Skeletal muscle cell (primary cell): ENCODE results near the gene DVL2.

Source experiments
- DNase-seq: peaks from one replicate; pipeline ENCODE4 v3.0.0-alpha.2; 2010; ENCODE audit warnings: low read depth
- H3K4me3 ChIP-seq: 2 replicates; pipeline ENCODE4 v1.5.1; 2011; ENCODE audit warnings: low read depth, mild to moderate bottlenecking, control low read depth, low read length, moderate library complexity

The DVL2 gene

DNA sequence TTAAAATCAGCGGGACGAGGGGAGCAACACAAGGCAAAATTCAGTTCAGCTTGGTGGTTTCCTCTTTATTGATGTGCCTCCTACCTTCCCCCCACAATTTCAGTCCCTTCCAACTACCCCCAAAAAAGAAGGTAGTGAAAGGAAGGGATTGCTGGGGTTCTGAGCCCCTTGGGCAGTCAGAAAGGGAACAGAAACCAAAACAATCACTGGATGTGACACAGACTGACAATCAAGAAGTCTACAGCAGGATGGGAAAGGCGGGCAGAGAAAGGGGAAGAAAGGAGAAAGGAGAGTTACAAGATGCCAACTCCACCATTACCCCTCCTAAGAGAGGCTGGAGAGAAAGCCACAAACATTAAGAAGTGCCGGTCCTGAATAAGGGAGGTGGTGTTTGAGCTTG, 6.1 kb upstream of the DVL2 start:
- no peak for DNase-seq
- peak overlapping the region; percentile 91 for H3K4me3 ChIP-seq

DNA sequence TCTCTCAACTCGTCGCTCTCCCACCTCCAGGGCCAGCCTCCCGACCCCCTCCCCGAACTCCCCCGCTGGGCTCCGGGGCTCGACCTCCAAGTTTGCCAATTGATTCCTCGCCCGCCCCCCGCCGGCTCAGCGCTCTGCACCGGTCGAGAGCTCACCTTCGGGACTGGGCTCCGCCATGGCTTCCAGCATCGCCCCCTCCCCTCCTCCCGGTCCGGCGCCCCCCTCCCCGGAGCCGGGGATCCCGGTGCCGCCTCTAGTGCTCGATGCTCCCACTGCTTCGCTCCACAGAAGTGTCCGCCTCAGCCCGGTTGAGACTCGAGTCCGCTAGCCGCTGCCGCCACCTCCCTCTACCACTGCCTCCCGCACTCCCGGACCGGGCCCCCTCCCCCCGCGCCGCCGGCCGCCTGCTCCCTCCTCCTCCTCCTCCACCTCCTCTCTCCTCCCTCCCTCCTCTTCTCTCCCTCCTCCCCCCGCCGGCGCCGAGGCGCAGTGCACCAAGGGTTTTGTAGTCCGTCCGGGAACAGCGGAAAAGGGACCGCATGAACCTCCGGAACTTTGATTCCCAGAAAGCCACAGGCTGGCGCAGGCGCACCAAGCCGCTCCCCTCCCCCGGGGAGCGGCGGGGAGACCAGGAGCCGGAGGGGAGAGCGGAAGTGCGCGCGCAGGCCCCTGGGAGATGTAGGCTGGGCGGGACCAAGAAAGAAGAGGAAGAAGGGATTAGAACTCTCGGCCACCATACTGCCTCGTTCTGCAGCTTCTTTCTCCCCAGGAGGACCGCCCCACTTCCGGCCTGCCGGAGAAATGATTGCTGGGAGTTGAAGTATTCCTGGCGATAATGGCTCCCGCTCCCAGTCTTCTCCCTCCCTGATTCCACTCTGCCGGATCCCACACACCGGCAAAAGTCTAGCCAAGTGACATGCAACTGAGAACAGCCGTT, 5.0 kb upstream of the DVL2 start, which contains the start of gene PHF23:
TSS of gene PHF23 (minus strand) at position 367 of the 937 bp plus-strand sequence. CDS start at position 189, 178 bp downstream.
- H3K4me3 ChIP-seq = peak within 1 kb of the TSS; percentile 98
- peak; percentile 97 for DNase-seq

DNA sequence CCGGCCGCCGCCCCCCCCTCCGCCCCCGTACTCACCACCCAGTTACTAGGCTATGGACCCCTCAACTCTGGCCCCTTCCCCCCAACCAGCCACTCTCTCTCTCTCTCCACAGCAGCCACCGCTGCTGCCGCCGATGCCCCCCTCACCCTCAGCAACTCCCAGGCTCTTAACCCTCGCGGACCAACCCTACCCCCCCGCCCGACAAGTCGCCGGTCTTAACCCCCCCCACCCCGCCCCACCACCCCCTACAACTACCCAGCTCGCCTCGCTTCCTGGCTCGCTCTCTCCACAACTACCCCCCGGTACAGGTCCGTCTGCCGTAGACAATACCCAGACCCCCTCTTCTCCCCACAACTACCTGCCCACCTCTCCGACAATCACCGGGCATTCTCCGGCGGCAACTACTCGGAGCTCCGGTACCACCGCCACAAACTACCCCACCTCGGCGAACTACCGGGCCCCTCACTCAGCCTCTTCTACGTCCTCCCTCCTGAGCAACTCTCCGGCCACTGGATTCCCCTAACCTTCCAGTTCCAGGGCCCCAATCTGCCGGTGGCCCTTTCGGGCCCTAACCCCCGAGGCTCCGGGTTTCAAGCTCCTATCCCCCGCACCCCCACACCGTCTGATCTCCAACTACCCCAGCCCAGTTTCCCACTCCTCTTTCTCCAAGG, 4.2 kb upstream of the DVL2 start:
- peak overlapping the region; percentile 98 for H3K4me3 ChIP-seq
- no peak for DNase-seq

DNA sequence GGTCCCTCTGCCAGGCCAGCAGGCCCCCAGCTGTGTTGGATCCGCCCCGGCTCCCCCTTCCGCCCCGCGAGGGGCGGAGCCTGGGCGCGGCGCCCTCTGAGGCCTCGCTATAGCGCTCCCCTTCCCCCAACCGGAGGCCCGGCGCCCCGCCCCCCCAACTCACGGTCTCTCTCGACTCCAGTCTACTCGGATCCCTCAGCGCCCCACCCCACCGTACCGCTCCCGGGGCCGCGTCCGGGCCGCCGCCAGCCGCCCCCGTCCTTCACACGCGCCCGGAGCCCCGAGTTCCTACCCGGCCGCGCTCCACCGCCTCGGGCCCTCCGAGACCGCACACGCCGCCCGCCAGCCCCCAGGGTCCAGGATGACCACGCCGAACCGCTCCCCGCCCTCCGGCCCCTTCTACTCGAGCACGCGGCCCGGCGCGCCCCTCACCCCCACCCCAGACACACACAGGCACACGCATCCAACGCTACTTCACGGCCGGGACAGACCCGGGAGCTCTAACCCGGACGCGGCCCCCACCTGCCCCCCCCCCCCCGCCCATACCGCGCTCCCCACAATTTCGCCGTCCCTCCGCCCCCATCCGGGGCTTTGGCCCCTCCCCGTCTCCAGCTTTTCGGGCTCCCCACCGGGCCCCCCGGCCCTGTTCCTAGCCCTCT, 3.6 kb upstream of the DVL2 start:
- DNase-seq = no peak
- peak overlapping the region; percentile 98 for H3K4me3 ChIP-seq

GRCh38 chr17:7237266-7237760, 3.0 kb upstream of the DVL2 start:
- no peak for DNase-seq
- peak overlapping the region; percentile 98 for H3K4me3 ChIP-seq

DNA sequence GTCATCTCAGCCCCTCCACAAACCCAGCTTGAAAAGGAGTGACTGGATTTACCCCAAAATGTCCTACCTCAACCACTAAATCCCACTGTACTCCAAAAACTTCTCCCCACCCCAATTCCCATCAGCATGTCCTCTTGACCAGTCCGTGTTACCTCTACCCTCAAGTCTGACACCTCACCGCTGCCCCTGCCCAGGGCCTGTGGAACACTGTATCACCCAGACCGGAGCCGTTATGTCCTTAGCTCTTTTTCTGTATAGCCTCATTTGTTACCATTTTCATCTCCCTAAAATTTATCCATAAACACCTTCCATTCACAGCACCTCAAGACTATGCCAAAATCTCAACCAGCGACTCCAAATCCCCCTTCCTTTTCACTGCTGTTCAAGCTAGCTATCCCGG, 2.5 kb upstream of the DVL2 start:
- H3K4me3 ChIP-seq = peak overlapping the region; percentile 98
- DNase-seq = no peak

DNA sequence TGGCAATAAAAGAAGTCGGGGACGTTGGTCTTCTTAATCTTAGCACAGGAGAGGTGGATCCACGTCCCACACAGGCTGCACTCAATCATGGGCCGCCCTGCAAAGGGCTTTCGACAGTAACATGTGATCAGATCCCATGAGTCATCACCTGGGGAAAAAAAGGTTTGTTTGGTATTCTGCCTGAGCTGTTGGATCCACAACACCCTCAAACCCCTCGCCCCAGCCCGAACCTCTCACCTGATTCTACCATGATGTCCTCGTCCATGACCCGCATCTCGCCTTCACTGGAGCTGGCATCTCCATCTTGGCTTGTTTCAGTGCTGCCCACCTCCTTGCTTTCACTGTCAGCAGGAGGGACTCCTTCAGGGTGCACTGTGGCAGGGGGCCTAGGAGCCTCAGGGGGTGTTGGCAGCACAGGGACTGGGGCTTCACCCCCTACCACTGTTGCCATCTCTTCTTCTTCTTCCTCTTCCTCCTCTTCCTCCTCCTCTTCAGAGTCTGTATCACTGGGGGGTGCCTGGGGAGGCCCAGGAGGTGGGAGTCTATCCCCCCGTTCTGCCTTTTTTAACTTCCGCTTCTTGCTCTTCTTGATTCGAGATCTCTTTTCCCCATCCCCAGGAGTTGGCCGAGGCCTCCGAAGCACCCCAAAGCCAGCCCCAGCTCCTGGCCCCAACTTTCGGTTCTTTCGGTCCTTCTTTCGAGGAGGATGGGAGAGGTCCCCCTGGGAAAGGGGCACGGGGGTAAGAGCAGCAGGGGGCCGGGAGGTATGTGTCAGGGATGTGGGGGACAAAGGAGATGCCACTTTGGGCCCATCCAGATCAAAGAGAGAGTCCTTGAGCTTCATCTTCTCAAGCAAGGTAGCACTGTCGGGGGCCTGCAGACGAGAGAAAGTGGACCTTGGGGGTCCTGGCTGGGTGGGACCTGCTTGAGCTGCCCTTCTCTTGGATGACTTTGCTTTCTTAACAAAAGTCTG, 1.7 kb upstream of the DVL2 start:
- no peak overlapping the region for H3K4me3 ChIP-seq
- no peak for DNase-seq

GRCh38 chr17:7233701-7234082, 625 bp downstream of the DVL2 start:
- H3K4me3 ChIP-seq = peak overlapping the region; percentile 86
- no peak for DNase-seq

GRCh38 chr17:7232114-7232513, 2.2 kb downstream of the DVL2 start:
- H3K4me3 ChIP-seq = peak overlapping the region; percentile 86
- no peak for DNase-seq

- no peak for DNase-seq
- H3K4me3 ChIP-seq = no peak overlapping the region
Measured at GRCh38 chr17:7229504-7229903, 4.8 kb downstream of the DVL2 start.

DNA sequence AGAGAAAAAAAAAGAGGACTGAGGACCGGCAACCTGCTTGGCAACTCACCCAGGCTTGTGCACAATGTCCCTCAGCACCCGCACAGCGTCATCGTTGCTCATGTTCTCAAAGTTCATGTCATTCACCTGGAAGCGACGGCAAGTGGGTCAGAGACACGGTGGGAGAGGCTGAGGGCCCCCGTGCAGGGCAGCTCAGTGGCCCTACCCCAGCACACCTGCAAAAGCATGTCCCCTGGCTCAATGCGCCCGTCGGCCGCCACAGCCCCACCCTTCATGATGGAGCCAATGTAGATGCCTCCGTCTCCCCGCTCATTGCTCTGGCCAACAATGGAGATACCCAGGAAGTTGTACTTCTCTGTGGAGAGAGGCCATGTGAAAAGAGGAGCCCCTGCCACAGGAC, 5.4 kb downstream of the DVL2 start:
- DNase-seq = no peak
- no peak overlapping the region for H3K4me3 ChIP-seq

GRCh38 chr17:7226721-7227710, 7.3 kb downstream of the DVL2 start:
- DNase-seq = no peak
- H3K4me3 ChIP-seq = no peak overlapping the region

DNA sequence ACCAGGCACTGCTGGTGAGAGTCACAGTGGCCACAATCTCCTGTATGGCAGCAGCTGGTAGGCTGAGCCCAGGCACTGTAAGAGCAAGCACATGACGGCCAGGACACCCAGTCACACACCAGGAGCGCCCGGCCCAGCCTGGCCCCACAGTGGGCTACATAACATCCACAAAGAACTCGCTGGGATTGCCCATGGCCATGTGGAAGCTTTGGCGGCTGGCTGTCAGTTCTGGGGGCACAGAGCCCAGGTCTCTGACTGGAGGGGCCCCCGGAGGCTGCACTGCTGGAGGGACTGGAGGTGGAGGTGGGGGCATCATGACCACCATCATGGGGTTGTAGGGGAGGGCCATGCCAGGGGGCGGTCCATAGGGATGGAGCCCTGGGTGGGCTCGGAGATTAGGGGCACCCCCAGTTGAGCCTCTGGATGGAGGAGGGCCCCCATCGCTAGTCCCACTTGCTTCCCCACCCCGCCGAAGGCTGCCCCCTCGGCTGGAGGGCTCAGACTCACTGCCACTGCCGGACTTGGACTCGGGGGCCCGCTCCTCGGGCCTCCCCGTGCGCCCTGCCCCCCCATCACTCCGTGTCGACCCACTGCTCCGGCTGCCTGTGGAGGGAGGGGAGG, 8.5 kb downstream of the DVL2 start:
- DNase-seq = no peak
- H3K4me3 ChIP-seq = no peak overlapping the region

DNA sequence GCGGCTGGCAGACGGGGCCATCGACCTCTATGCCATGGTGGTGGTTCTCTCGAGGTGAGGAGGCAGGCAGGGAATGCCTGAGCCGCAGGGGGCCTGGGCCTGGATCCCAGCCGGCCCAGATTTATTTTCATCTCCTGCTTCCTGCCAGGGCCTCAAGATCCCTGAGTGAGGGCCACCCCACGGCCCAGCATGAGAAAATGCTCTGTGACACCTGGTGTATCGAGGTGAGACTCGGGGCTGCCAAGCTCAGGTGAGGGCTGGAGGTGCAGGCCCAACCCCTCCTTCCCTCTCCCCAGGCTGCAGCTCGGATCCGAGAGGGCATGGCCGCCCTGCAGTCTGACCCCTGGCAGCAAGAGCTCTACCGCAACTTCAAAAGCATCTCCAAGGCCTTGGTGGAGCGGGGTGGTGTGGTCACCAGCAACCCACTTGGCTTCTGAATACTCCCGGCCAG, 9.6 kb downstream of the DVL2 start:
- no peak for DNase-seq
- H3K4me3 ChIP-seq = no peak overlapping the region

- no peak for DNase-seq
- no peak overlapping the region for H3K4me3 ChIP-seq
Measured at GRCh38 chr17:7224110-7224509, 10.2 kb downstream of the DVL2 start.

GRCh38 chr17:7223375-7223774, 10.9 kb downstream of the DVL2 start:
- DNase-seq = no peak
- H3K4me3 ChIP-seq = no peak overlapping the region

DNA sequence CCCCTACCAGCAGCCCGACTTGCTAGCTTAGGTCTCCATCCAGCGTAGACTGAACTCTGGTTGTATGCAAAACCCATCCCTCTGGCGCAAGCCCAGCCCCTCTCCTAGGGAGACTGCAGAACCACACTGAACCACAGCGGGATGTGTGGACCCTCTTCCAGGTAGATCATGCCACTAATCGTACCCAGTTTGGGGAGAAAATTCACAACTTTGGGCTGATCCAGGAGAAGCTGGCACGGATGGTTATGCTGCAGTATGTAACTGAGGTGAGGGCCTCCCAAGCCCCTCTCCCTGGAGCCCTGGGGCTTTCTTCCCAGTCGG, 11.4 kb downstream of the DVL2 start:
- no peak overlapping the region for H3K4me3 ChIP-seq
- DNase-seq = no peak
